Psoas muscle (tissue), 8 donors: Measurements from ENCODE around the gene NKX2-2. TPM values are rescaled to one million over a fixed set of nuclear protein-coding genes. Genes with fewer than 3 reads are reported as not detected.
"Not testable (repeated sequence)": the region's sequence is repeated elsewhere in the genome, so short reads cannot be mapped to it uniquely, and the experiment has no call there.

Experiments used
- ATAC-seq, 4 donors: fragments of 200-7000 bp; cut with Tn5 transposase; one replicate each; pipeline ENCODE4 v1.9.1; 2020; ENCODE audit warnings: moderate library complexity in 3 of 4, mild to moderate bottlenecking in 2 of 4
- DNase-seq, 2 donors: peaks; one replicate each; pipeline ENCODE4 v3.0.0-alpha.2; 2020
- H3K27ac ChIP-seq: fragments of 200-600 bp; one replicate; pipeline ENCODE4 v1.8.0; 2022
- H3K27me3 ChIP-seq, 3 donors: fragments of 200-600 bp in 1 of 3; one replicate each; pipeline versions ENCODE4 v1.6.1 to v1.8.0; 2013 to 2022; ENCODE audit warnings: low read length in 2 of 3, mild to moderate bottlenecking in 2 of 3, moderate library complexity in 1 of 3; ENCODE audit not compliant: insufficient read depth in 3 of 3
- H3K36me3 ChIP-seq, 2 donors: fragments of 200-600 bp in 1 of 2; one replicate each; pipeline versions ENCODE4 v1.6.1 to v1.8.0; 2013 to 2022; ENCODE audit warnings: low read depth in 1 of 2, mild to moderate bottlenecking in 1 of 2, moderate library complexity in 1 of 2; ENCODE audit not compliant: insufficient read depth in 1 of 2
- H3K4me1 ChIP-seq: fragments of 200-600 bp; one replicate; pipeline ENCODE4 v1.8.0; 2022
- H3K4me3 ChIP-seq: fragments of 200-600 bp; one replicate; pipeline ENCODE4 v1.8.0; 2022; ENCODE audit warnings: mild to moderate bottlenecking
- H3K9me3 ChIP-seq: fragments of 200-600 bp; one replicate; pipeline ENCODE4 v1.8.0; 2022
- WGBS, 3 donors: extraction: QIAGEN DNeasy Blood & Tissue Kit; methylation state at CpG; one replicate each; pipeline versions ENCODE4 v1.1.6 to v1.1.7; 2013; 5-methylcytosine and 5-hydroxymethylcytosine counted together
- intact Hi-C, 2 donors: fragments of 100-400 bp; cut with DNase I; formaldehyde crosslinking; loops; one replicate each; pipeline versions ENCODE4 v1.11.0 to v1.14.2; 2022
- polyA plus RNA-seq, 3 donors: library from polyadenylated mRNA; stranded (reverse); fragments of 200-250 nt; gene quantifications; one replicate each; pipeline ENCODE4 v1.2.3, GENCODE V29; 2013
- total RNA-seq, 4 donors: library from RNA; stranded (reverse); fragmentation: NEBNext Ultra II Directional in 2 of 4; extraction: Animal tissue kit (Norgen Biotek cat#: 25700) in 2 of 4; gene quantifications; one replicate each; pipeline versions ENCODE4 v1.2.1 to v1.2.4, GENCODE V29; 2021 to 2023
- TF ChIP-seq, protein P1 (sequence below): fragments of 200-600 bp; IDR thresholded peaks from one replicate; pipeline ENCODE4 v1.8.0; 2022; ENCODE audit warnings: antibody characterized with exemption
- donor health status: healthy with polysubstance abuse.
- donor health status: DM: no; HTN: no; CAD: no; lungs with moderate emphysema.
- donor health status: Bipolar disorder and iron deficiency.
- donor health status: healthy.
- donor health status: DM: yes; HTN: yes; CAD: no.
- donor health status: DM: no; HTN: no; CAD: no.
- donor health status: DM: no; HTN: no; CAD: no.
- donor health status: DM: yes; HTN: yes; CAD: no.

Gene NKX2-2
- total and polyA plus RNA-seq, 7 donors, result not detected

- peaks cover 1 to 59% (median 8%) of the 10 kb centered on the region in 3 donors for H3K27me3 ChIP-seq
These were observed 17.4 kb downstream of the NKX2-2 start for GRCh38 chr20:21496452-21496851.

GRCh38 chr20:21493049-21493448 is 20.8 kb downstream of the NKX2-2 start:
- no peak overlapping the region for H3K27ac ChIP-seq
- 86 to 90% (median 89%) methylated on average over 6 of the region's 6 CpGs for WGBS, 3 donors
- ATAC-seq (no peak), DNase-seq (no peak)
- H3K36me3 ChIP-seq, result no peaks in the 10 kb centered on the region
- intact Hi-C loops, result no loop called here
- no peak overlapping the region for H3K4me3 ChIP-seq
- no peaks in the 10 kb centered on the region for H3K4me1 ChIP-seq
- TF ChIP-seq, protein P1, sequence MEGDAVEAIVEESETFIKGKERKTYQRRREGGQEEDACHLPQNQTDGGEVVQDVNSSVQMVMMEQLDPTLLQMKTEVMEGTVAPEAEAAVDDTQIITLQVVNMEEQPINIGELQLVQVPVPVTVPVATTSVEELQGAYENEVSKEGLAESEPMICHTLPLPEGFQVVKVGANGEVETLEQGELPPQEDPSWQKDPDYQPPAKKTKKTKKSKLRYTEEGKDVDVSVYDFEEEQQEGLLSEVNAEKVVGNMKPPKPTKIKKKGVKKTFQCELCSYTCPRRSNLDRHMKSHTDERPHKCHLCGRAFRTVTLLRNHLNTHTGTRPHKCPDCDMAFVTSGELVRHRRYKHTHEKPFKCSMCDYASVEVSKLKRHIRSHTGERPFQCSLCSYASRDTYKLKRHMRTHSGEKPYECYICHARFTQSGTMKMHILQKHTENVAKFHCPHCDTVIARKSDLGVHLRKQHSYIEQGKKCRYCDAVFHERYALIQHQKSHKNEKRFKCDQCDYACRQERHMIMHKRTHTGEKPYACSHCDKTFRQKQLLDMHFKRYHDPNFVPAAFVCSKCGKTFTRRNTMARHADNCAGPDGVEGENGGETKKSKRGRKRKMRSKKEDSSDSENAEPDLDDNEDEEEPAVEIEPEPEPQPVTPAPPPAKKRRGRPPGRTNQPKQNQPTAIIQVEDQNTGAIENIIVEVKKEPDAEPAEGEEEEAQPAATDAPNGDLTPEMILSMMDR, result no peak
- peaks cover 2 to 46% (median 5%) of the 10 kb centered on the region in 3 donors for H3K27me3 ChIP-seq
- no peaks in the 10 kb centered on the region for H3K9me3 ChIP-seq

More at GRCh38 chr20:21496452-21496851, 17.4 kb downstream of the NKX2-2 start:
- no peak for DNase-seq
- no peak overlapping the region for H3K4me3 ChIP-seq
- no peaks in the 10 kb centered on the region for H3K4me1 ChIP-seq
- no peaks in the 10 kb centered on the region for H3K9me3 ChIP-seq
- intact Hi-C loops, result no loop called here
- no peaks in the 10 kb centered on the region for H3K36me3 ChIP-seq
- ATAC-seq, result no peak
- no peak overlapping the region for H3K27ac ChIP-seq
- TF ChIP-seq, protein P1, result no peak
- 82 to 90% (median 85%) methylated on average over 5 of the region's 5 CpGs for WGBS, 3 donors

- Histone ChIP-seq H3K27ac (no peak overlapping the region), H3K9me3 (peaks cover 7% of the 10 kb centered on the region), H3K36me3 (no peaks in the 10 kb centered on the region), H3K27me3 (peaks cover 2 to 40% (median 5%) of the 10 kb centered on the region in 3 donors), H3K4me3 (no peak overlapping the region), H3K4me1 (no peaks in the 10 kb centered on the region)
- WGBS, 3 donors, result 23 to 35% (median 23%) methylated on average over 2 of the region's 2 CpGs
- ATAC-seq, result no peak
- TF ChIP-seq, protein P1, result no peak
- no peak for DNase-seq
- intact Hi-C loops, result no loop called here
These were observed 23.8 kb downstream of the NKX2-2 start for GRCh38 chr20:21490105-21490504.

DNA sequence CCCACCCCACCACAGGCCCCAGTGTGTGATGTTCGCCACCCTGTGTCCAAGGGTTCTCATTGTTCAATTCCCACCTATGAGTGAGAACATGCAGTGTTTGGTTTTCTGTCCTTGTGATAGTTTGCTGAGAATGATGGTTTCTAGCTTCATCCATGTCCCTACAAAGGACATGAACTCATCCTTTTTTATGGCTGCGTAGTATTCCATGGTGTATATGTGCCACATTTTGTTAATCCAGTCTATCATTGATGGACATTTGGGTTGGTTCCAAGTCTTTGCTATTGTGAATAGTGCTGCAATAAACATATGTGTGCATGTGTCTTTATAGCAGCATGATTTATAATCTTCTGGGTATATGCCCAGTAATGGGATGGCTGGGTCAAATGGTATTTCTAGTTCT is 33.7 kb downstream of the NKX2-2 start:
- H3K4me1 ChIP-seq, DNase-seq, H3K4me3 ChIP-seq, ATAC-seq, H3K27me3 ChIP-seq, H3K36me3 ChIP-seq, H3K9me3 ChIP-seq, H3K27ac ChIP-seq, intact Hi-C loops: not testable (repeated sequence)
- 69 to 90% (median 89%) methylated on average over 1 to 2 of the region's 2 CpGs for WGBS, 3 donors

DNA sequence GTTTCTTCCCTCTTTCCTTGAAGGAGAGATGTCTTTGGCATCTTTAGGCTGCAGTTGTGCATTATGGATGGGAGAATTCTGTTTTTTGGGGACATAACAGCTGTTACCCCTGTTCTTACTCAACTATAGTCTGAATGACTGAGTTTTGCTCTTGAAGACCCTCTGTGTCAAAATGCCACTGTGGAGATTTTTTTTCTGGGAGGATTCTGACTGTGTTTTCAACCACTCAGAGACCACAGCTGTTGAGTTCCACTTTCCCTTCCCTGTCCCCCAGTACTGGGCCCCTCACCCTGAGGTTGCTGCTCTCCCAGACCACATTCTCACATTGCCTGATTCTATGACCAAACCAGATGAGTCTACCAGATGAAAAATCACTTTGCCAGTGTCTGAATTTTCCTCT is 48.1 kb downstream of the NKX2-2 start:
- H3K27me3 ChIP-seq, result peaks cover 0 to 3% (median 0%) of the 10 kb centered on the region in 3 donors
- no peak overlapping the region for H3K27ac ChIP-seq
- no peaks in the 10 kb centered on the region for H3K36me3 ChIP-seq
- no peak for ATAC-seq
- peaks cover 3% of the 10 kb centered on the region for H3K9me3 ChIP-seq
- no peak for DNase-seq
- H3K4me3 ChIP-seq, result no peak overlapping the region
- no peaks in the 10 kb centered on the region for H3K4me1 ChIP-seq
- intact Hi-C loops, result no loop called here
- TF ChIP-seq, protein P1, result no peak
